Esophagus muscularis mucosa (tissue), 4 donors: ENCODE data around the gene SPEF1. TPM values are rescaled to one million over a fixed set of nuclear protein-coding genes. Genes with fewer than 3 reads are reported as not detected.
A peak's percentile ranks its signal among the peaks of the same experiment; 100 is the strongest.
"Not testable (repeated sequence)": the region's sequence is repeated elsewhere in the genome, so short reads cannot be mapped to it uniquely, and the experiment has no call there.

ENCODE experiments used
- DNase-seq: peaks from one replicate; pipeline ENCODE4 v3.0.0-alpha.2; 2017; ENCODE audit errors: extremely low spot score
- H3K27ac ChIP-seq, 4 donors: fragments of 200-600 bp; sonication (generic); replicated peaks in 1 of 4; 1 replicate in 3 of 4; 2 replicates in 1 of 4; pipeline ENCODE4 v1.5.1; 2016 to 2019; ENCODE audit warnings: mild to moderate bottlenecking in 1 of 4
- H3K27me3 ChIP-seq, 4 donors: fragments of 200-600 bp; sonication (generic); one replicate each; pipeline versions ENCODE4 v1.5.1 to v1.6.0; 2016 to 2019
- H3K36me3 ChIP-seq, 4 donors: fragments of 200-600 bp; sonication (generic); one replicate each; pipeline ENCODE4 v1.5.1; 2016 to 2019
- H3K4me1 ChIP-seq, 4 donors: fragments of 200-600 bp; sonication (generic); one replicate each; pipeline ENCODE4 v1.5.1; 2016 to 2019
- H3K4me3 ChIP-seq, 4 donors: fragments of 200-600 bp; sonication (generic); 1 replicate in 2 of 4; 2 replicates in 2 of 4; pipeline ENCODE4 v1.5.1; 2016 to 2019; ENCODE audit warnings: mild to moderate bottlenecking in 4 of 4, moderate library complexity in 1 of 4
- H3K9me3 ChIP-seq, 4 donors: fragments of 200-600 bp; sonication (generic); 1 replicate in 3 of 4; 2 replicates in 1 of 4; pipeline ENCODE4 v1.5.1; 2016 to 2019
- EP300 ChIP-seq: sonication (generic); formaldehyde crosslinking; IDR thresholded peaks from one replicate; pipeline ENCODE4 v1.6.1; 2017; ENCODE audit warnings: antibody characterized with exemption
- POLR2A ChIP-seq: fragments of 450-650 bp; IDR thresholded peaks from one replicate; pipeline ENCODE4 v1.6.1; 2017; ENCODE audit warnings: antibody characterized with exemption, moderate library complexity, mild to moderate bottlenecking, low read depth
- POLR2AphosphoS5 ChIP-seq, 2 donors: sonication (generic); formaldehyde crosslinking; IDR thresholded peaks; one replicate each; pipeline ENCODE4 v1.6.1; 2017; ENCODE audit warnings: antibody characterized with exemption in 2 of 2
- WGBS: methylation state at CpG from one replicate; pipeline ENCODE4 v1.1.5; 2018; 5-methylcytosine and 5-hydroxymethylcytosine counted together
- intact Hi-C: fragments of 100-400 bp; cut with DNase I; formaldehyde crosslinking; loops from one replicate; pipeline ENCODE4 v1.15.1; 2023
- total RNA-seq, 4 donors: library from RNA; depleted of rRNA; stranded (reverse); fragments of >200 nt; gene quantifications; one replicate each; pipeline versions ENCODE4 v1.1.0 to v1.2.1, GENCODE V29; 2016
- TF ChIP-seq, protein P1 (sequence below), 3 experiments: fragments of 200-600 bp in 2 of 3; fragments of 450-650 bp in 1 of 3; sonication (generic) in 2 of 3; IDR thresholded peaks; one replicate each; pipeline ENCODE4 v1.5.1; 2017 to 2019; ENCODE audit warnings: antibody characterized with exemption in 3 of 3, mild to moderate bottlenecking in 2 of 3, moderate library complexity in 1 of 3

SPEF1 gene, protein sequence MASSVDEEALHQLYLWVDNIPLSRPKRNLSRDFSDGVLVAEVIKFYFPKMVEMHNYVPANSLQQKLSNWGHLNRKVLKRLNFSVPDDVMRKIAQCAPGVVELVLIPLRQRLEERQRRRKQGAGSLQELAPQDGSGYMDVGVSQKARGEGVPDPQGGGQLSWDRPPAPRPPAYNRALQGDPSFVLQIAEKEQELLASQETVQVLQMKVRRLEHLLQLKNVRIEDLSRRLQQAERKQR
- under 1 TPM in 1 of 4 donors, not detected in 3; 0.50 TPM for total RNA-seq

GRCh38 chr20:3781153-3781910, at the start of gene SPEF1:
Gene SPEF1 (minus strand): TSS chr20:3781448. CDS start chr20:3781287, 161 bp downstream.
- no peaks in the 10 kb centered on the region for H3K27me3 ChIP-seq
- peak within 1 kb of the TSS; percentile 51 to 67 (median 62) for H3K27ac ChIP-seq
- 18% methylated on average over 25 of the region's 28 CpGs for WGBS
- H3K4me1 ChIP-seq: peaks cover 46 to 73% (median 69%) of the 10 kb centered on the region in 4 donors
- DNase-seq: peak; percentile 93
- peak within 1 kb of the TSS; percentile 37 to 56 (median 48) for H3K4me3 ChIP-seq
- intact Hi-C loops: no loop called here
- H3K36me3 ChIP-seq: peaks cover 0 to 20% (median 11%) of the 10 kb centered on the region in 4 donors
- TF ChIP-seq POLR2A (no peak), EP300 (no peak), POLR2AphosphoS5 (IDR thresholded peaks at IDR 0.05) (peak in 1 of 2 donors; percentile 65)
- TF ChIP-seq, protein P1, sequence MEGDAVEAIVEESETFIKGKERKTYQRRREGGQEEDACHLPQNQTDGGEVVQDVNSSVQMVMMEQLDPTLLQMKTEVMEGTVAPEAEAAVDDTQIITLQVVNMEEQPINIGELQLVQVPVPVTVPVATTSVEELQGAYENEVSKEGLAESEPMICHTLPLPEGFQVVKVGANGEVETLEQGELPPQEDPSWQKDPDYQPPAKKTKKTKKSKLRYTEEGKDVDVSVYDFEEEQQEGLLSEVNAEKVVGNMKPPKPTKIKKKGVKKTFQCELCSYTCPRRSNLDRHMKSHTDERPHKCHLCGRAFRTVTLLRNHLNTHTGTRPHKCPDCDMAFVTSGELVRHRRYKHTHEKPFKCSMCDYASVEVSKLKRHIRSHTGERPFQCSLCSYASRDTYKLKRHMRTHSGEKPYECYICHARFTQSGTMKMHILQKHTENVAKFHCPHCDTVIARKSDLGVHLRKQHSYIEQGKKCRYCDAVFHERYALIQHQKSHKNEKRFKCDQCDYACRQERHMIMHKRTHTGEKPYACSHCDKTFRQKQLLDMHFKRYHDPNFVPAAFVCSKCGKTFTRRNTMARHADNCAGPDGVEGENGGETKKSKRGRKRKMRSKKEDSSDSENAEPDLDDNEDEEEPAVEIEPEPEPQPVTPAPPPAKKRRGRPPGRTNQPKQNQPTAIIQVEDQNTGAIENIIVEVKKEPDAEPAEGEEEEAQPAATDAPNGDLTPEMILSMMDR (IDR thresholded peaks at IDR 0.05): peak; percentile 50 to 66 (median 51)
- H3K9me3 ChIP-seq: no peaks in the 10 kb centered on the region

DNA sequence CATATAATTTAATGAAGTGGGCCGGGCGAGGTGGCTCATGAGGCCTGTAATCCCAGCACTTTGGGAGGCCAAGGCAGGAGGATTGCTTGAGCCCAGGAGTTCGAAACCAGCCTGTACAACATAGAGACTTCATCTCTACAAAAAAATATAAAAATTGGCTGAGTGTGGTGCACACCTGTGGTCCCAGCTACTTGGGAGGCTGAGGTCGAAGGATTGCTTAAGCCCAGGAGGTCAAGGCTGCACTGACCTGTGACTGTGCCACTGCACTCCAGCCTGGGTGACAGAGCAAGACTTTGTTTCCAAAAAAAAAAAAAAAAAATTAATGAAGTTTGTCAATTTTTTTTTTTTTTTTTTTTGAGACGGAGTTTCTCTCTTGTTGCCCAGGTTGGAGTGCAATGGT, 48.6 kb upstream of the SPEF1 start:
- H3K27me3 ChIP-seq, H3K9me3 ChIP-seq, H3K4me3 ChIP-seq, H3K4me1 ChIP-seq, DNase-seq, H3K27ac ChIP-seq, intact Hi-C loops: not testable (repeated sequence)
- peaks cover 0 to 42% (median 14%) of the 10 kb centered on the region in 4 donors for H3K36me3 ChIP-seq
- 94% methylated on average over 5 of the region's 5 CpGs for WGBS

GRCh38 chr20:3828798-3829197, 47.5 kb upstream of the SPEF1 start:
- H3K36me3 ChIP-seq: peaks cover 4 to 49% (median 24%) of the 10 kb centered on the region in 4 donors
- H3K4me1 ChIP-seq: no peaks in the 10 kb centered on the region
- intact Hi-C loops: no loop called here
- no peak overlapping the region for H3K27ac ChIP-seq
- H3K9me3 ChIP-seq: no peaks in the 10 kb centered on the region
- no peak for DNase-seq
- TF ChIP-seq POLR2A: no peak
- no peak for TF ChIP-seq POLR2AphosphoS5 (IDR thresholded peaks at IDR 0.05)
- TF ChIP-seq, protein P1 (IDR thresholded peaks at IDR 0.05): no peak
- TF ChIP-seq EP300: no peak
- no peak overlapping the region for H3K4me3 ChIP-seq
- 92% methylated on average over 3 of the region's 3 CpGs for WGBS
- no peaks in the 10 kb centered on the region for H3K27me3 ChIP-seq

GRCh38 chr20:3826420-3826819, 45.2 kb upstream of the SPEF1 start:
- no peak for DNase-seq
- intact Hi-C loops: no loop called here
- H3K4me1 ChIP-seq: peaks cover 2 to 7% (median 6%) of the 10 kb centered on the region in 4 donors
- H3K27me3 ChIP-seq: no peaks in the 10 kb centered on the region
- TF ChIP-seq POLR2AphosphoS5 (IDR thresholded peaks at IDR 0.05): no peak
- no peak for TF ChIP-seq EP300
- TF ChIP-seq POLR2A: no peak
- TF ChIP-seq, protein P1 (IDR thresholded peaks at IDR 0.05): no peak
- H3K9me3 ChIP-seq: no peaks in the 10 kb centered on the region
- peaks cover 19 to 68% (median 39%) of the 10 kb centered on the region in 4 donors for H3K36me3 ChIP-seq
- H3K4me3 ChIP-seq: no peak overlapping the region
- no peak overlapping the region for H3K27ac ChIP-seq
- WGBS: 83% methylated on average over 4 of the region's 4 CpGs

DNA sequence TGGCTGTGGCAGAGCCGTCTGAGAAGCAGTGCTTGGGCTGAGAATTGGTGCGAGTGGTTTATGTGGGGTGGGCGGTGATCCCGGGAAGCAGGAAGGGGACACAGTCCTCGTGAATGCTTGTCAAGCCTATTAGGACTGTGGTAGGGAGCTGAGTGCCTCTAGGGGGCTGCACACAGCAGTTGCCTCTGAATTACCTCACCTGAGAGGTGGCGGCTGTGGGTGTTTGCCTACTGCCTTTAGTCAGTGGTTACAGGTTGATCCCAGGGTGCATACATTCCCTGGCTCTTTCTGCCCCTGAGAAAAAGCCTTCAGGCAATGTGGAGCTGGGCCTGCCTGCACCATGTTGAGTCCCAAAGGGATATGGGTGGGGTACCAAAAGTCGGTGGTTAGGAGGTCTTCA, 44.3 kb upstream of the SPEF1 start:
- peaks cover 19 to 68% (median 39%) of the 10 kb centered on the region in 4 donors for H3K36me3 ChIP-seq
- H3K4me1 ChIP-seq: peaks cover 7 to 13% (median 11%) of the 10 kb centered on the region in 4 donors
- H3K27ac ChIP-seq: no peak overlapping the region
- 85% methylated on average over 5 of the region's 7 CpGs for WGBS
- H3K4me3 ChIP-seq: no peak overlapping the region
- H3K9me3 ChIP-seq: no peaks in the 10 kb centered on the region
- TF ChIP-seq, protein P1 (IDR thresholded peaks at IDR 0.05): no peak
- intact Hi-C loops: no loop called here
- DNase-seq: no peak
- no peaks in the 10 kb centered on the region for H3K27me3 ChIP-seq
